ENCODE data around the gene ENG.

DNA sequence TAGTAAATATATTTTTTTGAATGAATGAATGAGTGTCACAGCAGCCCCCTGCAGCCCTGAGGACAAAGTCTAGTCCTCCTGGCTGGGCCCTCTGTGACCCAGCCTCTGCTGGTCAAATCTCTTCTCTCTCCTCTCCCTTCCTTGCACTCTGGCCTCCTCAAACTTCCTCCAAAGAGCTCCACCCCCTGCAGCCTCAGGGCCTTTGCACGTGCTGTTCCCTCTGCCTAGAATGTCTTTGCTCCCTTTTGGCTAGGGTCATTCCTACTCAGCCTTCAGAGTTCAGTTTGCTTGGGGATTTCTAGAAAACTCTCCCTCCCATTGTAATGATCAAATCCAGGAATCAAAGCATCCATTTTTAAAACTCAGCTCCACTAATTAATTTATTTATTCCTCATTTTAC lies 89.0 kb downstream of the ENG start:
- TF ChIP-seq EP300 (IDR thresholded peaks at IDR 0.05) (no peak), JUN (IDR thresholded peaks at IDR 0.05) (no peak)
- TF ChIP-seq, protein P1, sequence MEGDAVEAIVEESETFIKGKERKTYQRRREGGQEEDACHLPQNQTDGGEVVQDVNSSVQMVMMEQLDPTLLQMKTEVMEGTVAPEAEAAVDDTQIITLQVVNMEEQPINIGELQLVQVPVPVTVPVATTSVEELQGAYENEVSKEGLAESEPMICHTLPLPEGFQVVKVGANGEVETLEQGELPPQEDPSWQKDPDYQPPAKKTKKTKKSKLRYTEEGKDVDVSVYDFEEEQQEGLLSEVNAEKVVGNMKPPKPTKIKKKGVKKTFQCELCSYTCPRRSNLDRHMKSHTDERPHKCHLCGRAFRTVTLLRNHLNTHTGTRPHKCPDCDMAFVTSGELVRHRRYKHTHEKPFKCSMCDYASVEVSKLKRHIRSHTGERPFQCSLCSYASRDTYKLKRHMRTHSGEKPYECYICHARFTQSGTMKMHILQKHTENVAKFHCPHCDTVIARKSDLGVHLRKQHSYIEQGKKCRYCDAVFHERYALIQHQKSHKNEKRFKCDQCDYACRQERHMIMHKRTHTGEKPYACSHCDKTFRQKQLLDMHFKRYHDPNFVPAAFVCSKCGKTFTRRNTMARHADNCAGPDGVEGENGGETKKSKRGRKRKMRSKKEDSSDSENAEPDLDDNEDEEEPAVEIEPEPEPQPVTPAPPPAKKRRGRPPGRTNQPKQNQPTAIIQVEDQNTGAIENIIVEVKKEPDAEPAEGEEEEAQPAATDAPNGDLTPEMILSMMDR (IDR thresholded peaks at IDR 0.05): no peak
